H1 (cell line): ENCODE data around the gene ASXL2. TPM values are rescaled to one million over a fixed set of nuclear protein-coding genes. Genes with fewer than 3 reads are reported as not detected.

Experiments used
- CTCF ChIA-PET: fragments of 300-600 bp; sonication (Branson Sonifier 250); formaldehyde crosslinking; loops from one replicate; lab custom pipeline; 2021; ENCODE audit not compliant: partially characterized antibody; lab: Charles Lee
- POLR2A ChIA-PET: fragments of 300-600 bp; sonication (Branson Sonifier 250); formaldehyde crosslinking; loops from one replicate; lab custom pipeline; 2021; ENCODE audit warnings: inconsistent platforms; ENCODE audit not compliant: partially characterized antibody; lab: Charles Lee
- DNase-seq, 2 experiments: peaks; one replicate each; pipeline versions ENCODE4 v3.0.0 to v3.0.0-alpha.2; 2010 to 2022; ENCODE audit warnings: low spot score in 2 of 2, low read depth in 1 of 2, mixed read lengths in 1 of 2
- FAIRE-seq: peaks from 2 replicates; lab custom pipeline; 2011; peaks lifted over from hg19 to GRCh38; lab: Jason Lieb, UNC
- H2AFZ ChIP-seq: 2 replicates; pipeline ENCODE4 v1.8.1; 2012; ENCODE audit warnings: low read length, inconsistent platforms
- H2AK5ac ChIP-seq: 2 replicates; pipeline ENCODE4 v1.6.1; 2013; ENCODE audit warnings: low read depth, low read length
- H2BK120ac ChIP-seq: replicated peaks from 2 replicates; pipeline ENCODE3; 2013; ENCODE audit warnings: low read depth, low read length, inconsistent platforms
- H2BK12ac ChIP-seq: 2 replicates; pipeline ENCODE4 v1.6.1; 2013; ENCODE audit warnings: low read depth, low read length
- H2BK15ac ChIP-seq: 2 replicates; pipeline ENCODE4 v1.6.1; 2013; ENCODE audit warnings: low read length
- H2BK20ac ChIP-seq: 2 replicates; pipeline ENCODE4 v1.6.1; 2013; ENCODE audit warnings: low read length
- H2BK5ac ChIP-seq: 2 replicates; pipeline ENCODE4 v1.6.1; 2013; ENCODE audit warnings: low read depth, low read length
- H3K14ac ChIP-seq: 2 replicates; pipeline ENCODE4 v1.6.1; 2013; ENCODE audit warnings: inconsistent platforms; ENCODE audit not compliant: insufficient read length
- H3K18ac ChIP-seq: 2 replicates; pipeline ENCODE4 v1.6.1; 2013; ENCODE audit warnings: low read length; ENCODE audit errors: extremely low read depth
- H3K23ac ChIP-seq: 2 replicates; pipeline ENCODE4 v1.6.1; 2013; ENCODE audit warnings: inconsistent platforms; ENCODE audit not compliant: insufficient read length
- H3K23me2 ChIP-seq: 2 replicates; pipeline ENCODE4 v1.6.1; 2013; ENCODE audit warnings: low read depth, low read length
- H3K27ac ChIP-seq: 2 replicates; pipeline ENCODE4 v1.6.1; 2011; ENCODE audit warnings: low read depth, low read length, inconsistent platforms
- H3K27me3 ChIP-seq, 4 experiments: replicated peaks in 1 of 4; 1 replicate in 1 of 4; 2 replicates in 3 of 4; pipeline versions ENCODE4 v1.6.1 to v1.8.1; 2011 to 2013; ENCODE audit warnings: low read length in 3 of 4, mild to moderate bottlenecking in 3 of 4, inconsistent platforms in 2 of 4, mixed read lengths in 2 of 4, moderate library complexity in 1 of 4; ENCODE audit not compliant: control insufficient read depth in 3 of 4, insufficient read depth in 3 of 4; ENCODE audit errors: extremely low read depth in 1 of 4
- H3K36me3 ChIP-seq, 4 experiments: 2 replicates each; pipeline versions ENCODE4 v1.6.1 to v1.8.1; 2011 to 2013; ENCODE audit warnings: mild to moderate bottlenecking in 4 of 4, low read length in 3 of 4, moderate library complexity in 2 of 4, control low read depth in 1 of 4, inconsistent platforms in 1 of 4; ENCODE audit not compliant: insufficient read depth in 4 of 4, control insufficient read depth in 2 of 4
- H3K4ac ChIP-seq: replicated peaks from 2 replicates; pipeline ENCODE3; 2013; ENCODE audit warnings: low read length, low read depth, mixed read lengths, inconsistent platforms; ENCODE audit not compliant: insufficient read length
- H3K4me1 ChIP-seq, 4 experiments: replicated peaks in 1 of 4; 1 replicate in 1 of 4; 2 replicates in 3 of 4; pipeline versions ENCODE4 v1.6.1 to v1.8.1; 2011 to 2013; ENCODE audit warnings: low read length in 3 of 4, inconsistent platforms in 2 of 4, mixed read lengths in 1 of 4; ENCODE audit not compliant: insufficient read depth in 4 of 4, control insufficient read depth in 3 of 4
- H3K4me2 ChIP-seq, 2 experiments: 2 replicates each; pipeline versions ENCODE4 v1.6.1 to v1.8.1; 2011 to 2013; ENCODE audit warnings: low read depth in 2 of 2, low read length in 2 of 2, control low read depth in 1 of 2, inconsistent platforms in 1 of 2, mild to moderate bottlenecking in 1 of 2; ENCODE audit not compliant: insufficient read depth in 1 of 2
- H3K4me3 ChIP-seq, 4 experiments: fragments of 200-600, 300-600 bp in 1 of 4; sonication (generic), shearing (Covaris generic), sonication (Bioruptor Twin) in 1 of 4; 2 replicates each; pipeline versions ENCODE4 v1.5.1 to v1.8.1; 2011 to 2016; ENCODE audit warnings: low read length in 4 of 4, low read depth in 3 of 4, control low read depth in 2 of 4, inconsistent platforms in 2 of 4, mild to moderate bottlenecking in 2 of 4, mixed read lengths in 1 of 4, moderate library complexity in 1 of 4; ENCODE audit not compliant: insufficient read depth in 2 of 4; ENCODE audit errors: extremely low read depth in 1 of 4
- H3K56ac ChIP-seq: replicated peaks from 2 replicates; pipeline ENCODE3; 2013; ENCODE audit warnings: low read depth, mild to moderate bottlenecking, mixed read lengths, low read length, inconsistent platforms; ENCODE audit not compliant: insufficient read length
- H3K79me1 ChIP-seq: 2 replicates; pipeline ENCODE4 v1.6.1; 2013; ENCODE audit warnings: low read depth, low read length, control low read depth
- H3K79me2 ChIP-seq, 2 experiments: 2 replicates each; pipeline versions ENCODE4 v1.6.1 to v1.8.1; 2012 to 2013; ENCODE audit warnings: low read length in 2 of 2, mild to moderate bottlenecking in 2 of 2, inconsistent platforms in 1 of 2; ENCODE audit not compliant: insufficient read depth in 2 of 2, control insufficient read depth in 1 of 2
- H3K9ac ChIP-seq, 4 experiments: replicated peaks in 1 of 4; 1 replicate in 1 of 4; 2 replicates in 3 of 4; pipeline versions ENCODE4 v1.6.1 to v1.8.1; 2011 to 2013; ENCODE audit warnings: low read depth in 3 of 4, low read length in 3 of 4, control low read depth in 2 of 4, mild to moderate bottlenecking in 2 of 4, moderate library complexity in 2 of 4, inconsistent platforms in 1 of 4; ENCODE audit errors: extremely low read depth in 1 of 4
- H3K9me3 ChIP-seq, 2 experiments: 2 replicates each; pipeline versions ENCODE4 v1.6.1 to v1.8.1; 2012 to 2013; ENCODE audit warnings: mild to moderate bottlenecking in 2 of 2, moderate library complexity in 2 of 2, control low read depth in 1 of 2, inconsistent platforms in 1 of 2, low read depth in 1 of 2, low read length in 1 of 2, mixed read lengths in 1 of 2; ENCODE audit not compliant: insufficient read depth in 2 of 2
- H4K20me1 ChIP-seq, 2 experiments: replicated peaks in 1 of 2; 2 replicates each; pipeline versions ENCODE3 to v1.8.1; 2011 to 2013; ENCODE audit warnings: inconsistent platforms in 2 of 2, low read length in 2 of 2, mild to moderate bottlenecking in 1 of 2; ENCODE audit not compliant: insufficient read depth in 2 of 2, control insufficient read depth in 1 of 2
- H4K5ac ChIP-seq: 2 replicates; pipeline ENCODE4 v1.6.1; 2013; ENCODE audit warnings: low read length, low read depth, mixed read lengths, inconsistent platforms; ENCODE audit not compliant: insufficient read length
- H4K8ac ChIP-seq: 2 replicates; pipeline ENCODE4 v1.8.0; 2013; ENCODE audit warnings: mild to moderate bottlenecking, moderate library complexity, low read length, inconsistent platforms; ENCODE audit not compliant: insufficient read depth; ENCODE audit errors: extremely low read depth
- H4K91ac ChIP-seq: replicated peaks from 2 replicates; pipeline ENCODE3; 2013; ENCODE audit warnings: low read length, mixed read lengths, inconsistent platforms; ENCODE audit not compliant: insufficient read length
- CHD1 ChIP-seq: IDR thresholded peaks from 2 replicates; pipeline ENCODE4 v1.6.1; 2012; ENCODE audit warnings: low read depth, low read length, improper control_type of control experiment
- CREB1 ChIP-seq: IDR thresholded peaks from 2 replicates; pipeline ENCODE4 v1.6.1; 2012; ENCODE audit warnings: inconsistent platforms
- CTCF ChIP-seq, 3 experiments: IDR thresholded peaks; 1 replicate in 2 of 3; 2 replicates in 1 of 3; pipeline versions ENCODE4 v1.5.1 to v1.6.1; 2011; ENCODE audit warnings: low read length in 3 of 3, mild to moderate bottlenecking in 3 of 3, inconsistent platforms in 2 of 3, low read depth in 1 of 3, moderate library complexity in 1 of 3; ENCODE audit not compliant: insufficient read depth in 1 of 3; ENCODE audit errors: control extremely low read depth in 1 of 3
- FOSL1 ChIP-seq: IDR thresholded peaks from 2 replicates; pipeline ENCODE4 v1.6.1; 2011; ENCODE audit warnings: mild to moderate bottlenecking, low read depth, low read length, moderate library complexity; ENCODE audit not compliant: insufficient read depth
- POLR2AphosphoS5 ChIP-seq: IDR thresholded peaks from 2 replicates; pipeline ENCODE4 v1.6.1; 2011; ENCODE audit warnings: low read depth, low read length
- SP2 ChIP-seq: IDR thresholded peaks from 2 replicates; pipeline ENCODE4 v1.6.1; 2012; ENCODE audit warnings: mild to moderate bottlenecking, low read length, inconsistent platforms
- WGBS, 2 experiments: shearing (Covaris generic) in 1 of 2; methylation state at CpG; one replicate each; pipeline versions ENCODE4 v1.1.6 to v1.1.7; 2013 to 2015; ENCODE audit warnings: low lambda C conversion rate in 2 of 2, mixed read lengths in 2 of 2, inconsistent platforms in 1 of 2, low coverage in 1 of 2, missing lambda C conversion rate in 1 of 2; ENCODE audit not compliant: insufficient replicate concordance in 2 of 2, insufficient coverage in 1 of 2, insufficient read length in 1 of 2; ENCODE audit errors: extremely low coverage in 1 of 2, missing lambda C conversion rate in 1 of 2; 5-methylcytosine and 5-hydroxymethylcytosine counted together
- polyA plus RNA-seq, 7 experiments: library from polyadenylated mRNA; depleted of rRNA in 3 of 7; stranded (reverse) in 5 of 7; unstranded in 2 of 7; fragments of >200 nt in 5 of 7; fragments of 200-250 nt in 2 of 7; gene quantifications; 1 replicate in 5 of 7; 2 replicates in 1 of 7; 4 replicates in 1 of 7; pipeline versions ENCODE4 v1.2.1 to v1.2.3, GENCODE V29; 2011 to 2013; ENCODE audit warnings: missing spikeins in 2 of 7, mixed read lengths in 2 of 7
- total RNA-seq: library from RNA; stranded (reverse); fragmentation: NEBNext Ultra II Directional; extraction: Animal tissue kit (Norgen Biotek cat#: 25700); gene quantifications from 2 replicates; pipeline ENCODE4 v1.2.1, GENCODE V29; 2021

The ASXL2 gene
- total and polyA plus RNA-seq, 2 of the 8 experiments (the other 6 are each of a cell fraction or from before 2014, with no cell fraction given) = 7.2 to 41.3 TPM

GRCh38 chr2:25842155-25842554, 36.1 kb downstream of the ASXL2 start:
- DNase-seq = no peak
- H3K27ac ChIP-seq = no peak overlapping the region
- H3K4ac ChIP-seq = no peak overlapping the region
- H4K91ac ChIP-seq = no peak overlapping the region
- no peak overlapping the region for H2BK12ac ChIP-seq
- FAIRE-seq = no peak
- no peak overlapping the region for H2AFZ ChIP-seq
- no peak overlapping the region for H2BK15ac ChIP-seq
- no peak overlapping the region for H2AK5ac ChIP-seq
- H4K5ac ChIP-seq = no peak overlapping the region
- H3K14ac ChIP-seq = no peak overlapping the region
- no peak overlapping the region for H2BK5ac ChIP-seq
- WGBS, 2 experiments = 89% methylated on average over 1 of the region's 1 CpG; no CpG with 5 or more reads in 1 of the 2 experiments
- H4K8ac ChIP-seq = no peak overlapping the region
- CTCF ChIA-PET = interaction anchor here (11.9 kb wide), 1 partner anchor 11 kb away, joined by 85 read pairs; no protein-coding TSS in a partner anchor
- peaks cover 2 to 5% (median 3%) of the 10 kb centered on the region in 4 experiments; a peak in 4 of 8 replicates for H3K36me3 ChIP-seq
- no peak for TF ChIP-seq CTCF (IDR thresholded peaks at IDR 0.05; ENCODE audit: control extremely low read depth in 1 of 3, insufficient read depth in 1 of 3, low read depth in 1 of 3, low read length in 3 of 3)
- no peak for TF ChIP-seq SP2
- TF ChIP-seq POLR2AphosphoS5 = no peak
- no peak for TF ChIP-seq FOSL1
- TF ChIP-seq CHD1 = no peak
- no peak for TF ChIP-seq CREB1
- TF ChIP-seq, all 59 proteins: peak for 0
- Histone ChIP-seq H3K9ac (no peak overlapping the region), H2BK20ac (no peak overlapping the region), H3K23me2 (no peaks in the 10 kb centered on the region; the same call in 1 of the 2 replicates), H3K4me1 (no peaks in the 10 kb centered on the region), H3K4me3 (no peak overlapping the region), H2BK120ac (no peak overlapping the region), H3K79me2 (peaks cover 0 to 10% of the 10 kb centered on the region in 2 experiments; a peak in 2 of 4 replicates), H3K79me1 (no peaks in the 10 kb centered on the region; the same call in 1 of the 2 replicates), H3K4me2 (no peak overlapping the region), H3K18ac (no peak overlapping the region), H4K20me1 (no peaks in the 10 kb centered on the region), H3K23ac (no peak overlapping the region), H3K27me3 (no peaks in the 10 kb centered on the region), H3K9me3 (no peaks in the 10 kb centered on the region), H3K56ac (no peak overlapping the region)
- POLR2A ChIA-PET = interaction anchor here (0.5 kb wide), 1 partner anchor 45 kb away, joined by 3 read pairs; no protein-coding TSS in a partner anchor
